SK-N-MC (cell line): Measurements from ENCODE around the gene CENPK.

Experiments used
- EZH2 ChIP-seq: fragments of 200-600 bp; sonication (generic); IDR thresholded peaks from one replicate; pipeline ENCODE4 v1.6.1; 2017; ENCODE audit warnings: antibody characterized with exemption
- FOXP2 ChIP-seq: optimal IDR thresholded peaks from 2 replicates; pipeline ENCODE3; 2011; ENCODE audit warnings: mild to moderate bottlenecking, moderate library complexity; ENCODE audit not compliant: insufficient read depth; ENCODE audit errors: extremely low read length, control extremely low read depth
- POLR2AphosphoS5 ChIP-seq: IDR thresholded peaks from 2 replicates; pipeline ENCODE4 v1.6.1; 2012; ENCODE audit warnings: mild to moderate bottlenecking, low read depth, low read length, borderline replicate concordance

GRCh38 chr5:65482736-65483545, 80.0 kb downstream of the CENPK start:
- TF ChIP-seq EZH2 (no peak), POLR2AphosphoS5 (no peak), FOXP2 (no peak)
